Ishikawa (cell line): Measurements from ENCODE around the gene PCDH9.

Source experiments
- CEBPB ChIP-seq: IDR thresholded peaks from 2 replicates; pipeline ENCODE4 v1.6.1; 2012
- CREB1 ChIP-seq: IDR thresholded peaks from 2 replicates; pipeline ENCODE4 v1.6.1; 2012; ENCODE audit warnings: low read depth
- EGR1 ChIP-seq: IDR thresholded peaks from 2 replicates; pipeline ENCODE4 v1.6.1; 2012
- EP300 ChIP-seq: IDR thresholded peaks from 2 replicates; pipeline ENCODE4 v1.6.1; 2012; ENCODE audit warnings: borderline replicate concordance
- FOXM1 ChIP-seq: IDR thresholded peaks from 2 replicates; pipeline ENCODE4 v1.6.1; 2012; ENCODE audit warnings: low read depth, borderline replicate concordance
- NFIC ChIP-seq: IDR thresholded peaks from 2 replicates; pipeline ENCODE4 v1.6.1; 2012
- RAD21 ChIP-seq: IDR thresholded peaks from 2 replicates; pipeline ENCODE4 v1.6.1; 2012; ENCODE audit warnings: low read depth
- REST ChIP-seq: IDR thresholded peaks from 2 replicates; pipeline ENCODE4 v1.6.1; 2012; ENCODE audit warnings: low read depth, mild to moderate bottlenecking
- TAF1 ChIP-seq: IDR thresholded peaks from 2 replicates; pipeline ENCODE4 v1.6.1; 2012; ENCODE audit warnings: low read depth, mild to moderate bottlenecking
- TCF12 ChIP-seq: IDR thresholded peaks from 2 replicates; pipeline ENCODE4 v1.6.1; 2012; ENCODE audit warnings: low read depth
- TEAD4 ChIP-seq: IDR thresholded peaks from 2 replicates; pipeline ENCODE4 v1.6.1; 2012
- YY1 ChIP-seq: IDR thresholded peaks from 2 replicates; pipeline ENCODE4 v1.6.1; 2012; ENCODE audit warnings: low read depth
- ZBTB7A ChIP-seq: IDR thresholded peaks from 2 replicates; pipeline ENCODE4 v1.6.1; 2012; ENCODE audit warnings: low read depth
- TF ChIP-seq, protein P1 (sequence below): IDR thresholded peaks from 2 replicates; pipeline ENCODE4 v1.6.1; 2012
- TF ChIP-seq, protein P2 (sequence below): IDR thresholded peaks from 2 replicates; pipeline ENCODE4 v1.6.1; 2012

PCDH9 gene

DNA sequence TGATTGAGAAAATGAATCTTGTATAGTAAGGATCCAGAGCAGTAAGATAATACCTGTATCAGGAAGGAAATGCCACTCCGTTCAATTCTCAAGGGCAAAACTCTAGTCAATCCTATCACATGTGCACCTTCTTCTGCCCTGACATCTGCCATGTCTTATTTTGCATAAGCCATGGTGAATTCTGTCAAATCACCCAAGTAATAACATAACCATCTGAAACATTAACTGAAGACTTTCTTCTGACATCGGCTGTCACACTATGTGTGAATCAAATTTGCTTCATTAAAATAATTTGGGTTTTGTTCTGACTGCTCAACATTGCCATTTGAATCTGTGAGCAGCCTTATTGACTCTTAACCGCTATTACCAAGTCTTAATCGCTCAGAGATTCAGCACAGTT, 91.2 kb downstream of the PCDH9 start:
- TF ChIP-seq CREB1 = no peak
- TF ChIP-seq, protein P1, sequence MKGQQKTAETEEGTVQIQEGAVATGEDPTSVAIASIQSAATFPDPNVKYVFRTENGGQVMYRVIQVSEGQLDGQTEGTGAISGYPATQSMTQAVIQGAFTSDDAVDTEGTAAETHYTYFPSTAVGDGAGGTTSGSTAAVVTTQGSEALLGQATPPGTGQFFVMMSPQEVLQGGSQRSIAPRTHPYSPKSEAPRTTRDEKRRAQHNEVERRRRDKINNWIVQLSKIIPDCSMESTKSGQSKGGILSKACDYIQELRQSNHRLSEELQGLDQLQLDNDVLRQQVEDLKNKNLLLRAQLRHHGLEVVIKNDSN = no peak
- TF ChIP-seq TAF1 = no peak
- TF ChIP-seq YY1 = no peak
- TF ChIP-seq EGR1 = no peak
- no peak for TF ChIP-seq NFIC
- TF ChIP-seq, protein P2, sequence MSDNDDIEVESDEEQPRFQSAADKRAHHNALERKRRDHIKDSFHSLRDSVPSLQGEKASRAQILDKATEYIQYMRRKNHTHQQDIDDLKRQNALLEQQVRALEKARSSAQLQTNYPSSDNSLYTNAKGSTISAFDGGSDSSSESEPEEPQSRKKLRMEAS = no peak
- no peak for TF ChIP-seq RAD21
- no peak for TF ChIP-seq TCF12
- no peak for TF ChIP-seq ZBTB7A
- no peak for TF ChIP-seq REST
- TF ChIP-seq CEBPB = no peak
- no peak for TF ChIP-seq EP300
- no peak for TF ChIP-seq TEAD4
- TF ChIP-seq FOXM1 = no peak

GRCh38 chr13:67137044-67137735, 92.9 kb downstream of the PCDH9 start:
- TF ChIP-seq, protein P2 = no peak
- TF ChIP-seq NFIC (no peak), REST (no peak), EGR1 (no peak), TAF1 (no peak), CEBPB (no peak), EP300 (no peak), YY1 (no peak), CREB1 (no peak), TEAD4 (no peak), RAD21 (no peak), ZBTB7A (no peak), TCF12 (no peak), FOXM1 (no peak)
- TF ChIP-seq, protein P1 = no peak

DNA sequence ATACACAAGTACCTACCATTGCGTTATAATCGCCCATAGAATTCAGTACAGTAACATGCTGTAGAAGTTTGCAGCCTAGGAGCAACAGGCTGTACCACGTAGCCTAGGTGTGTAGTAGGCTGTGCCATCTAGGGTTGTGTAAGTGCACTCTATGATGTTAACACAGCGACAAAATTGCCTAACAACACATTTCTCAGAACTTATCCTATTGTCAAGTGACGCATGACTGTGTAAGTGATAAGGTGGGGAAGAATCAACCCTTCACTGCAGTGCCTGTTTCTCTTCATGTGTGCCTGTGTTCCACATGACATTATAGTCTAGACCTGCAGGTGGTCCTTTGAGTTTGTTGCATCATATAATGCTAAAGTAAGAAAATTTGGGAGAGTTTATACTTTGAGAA, 94.0 kb downstream of the PCDH9 start:
- TF ChIP-seq TCF12 = no peak
- no peak for TF ChIP-seq EP300
- no peak for TF ChIP-seq REST
- TF ChIP-seq CREB1 = no peak
- TF ChIP-seq, protein P2 = no peak
- no peak for TF ChIP-seq FOXM1
- no peak for TF ChIP-seq ZBTB7A
- no peak for TF ChIP-seq TEAD4
- TF ChIP-seq EGR1 = no peak

- TF ChIP-seq ZBTB7A (no peak), TAF1 (no peak), TEAD4 (no peak), RAD21 (no peak)
Observed at GRCh38 chr13:67135356-67135755, 94.8 kb downstream of the PCDH9 start.
